Measurements from ENCODE around the gene DCLK1. TPM values are rescaled to one million over a fixed set of nuclear protein-coding genes. Genes with fewer than 3 reads are reported as not detected.

The DCLK1 gene
- total and polyA plus RNA-seq, 8 donors = 0.67 to 10.1 (median 1.7) TPM

- Histone ChIP-seq H3K27me3 (no peaks in the 10 kb centered on the region), H3K4me3 (no peak overlapping the region), H3K36me3 (no peaks in the 10 kb centered on the region), H3K27ac (no peak overlapping the region), H3K9me3 (no peaks in the 10 kb centered on the region), H3K4me1 (no peaks in the 10 kb centered on the region)
- DNase-seq = no peak
- no peak for TF ChIP-seq CTCF (IDR thresholded peaks at IDR 0.05)
- no peak for ATAC-seq
- intact Hi-C loops (cut with DNase I) = no loop called here
- no peak for FAIRE-seq
- WGBS, 2 donors = 60 to 72% methylated on average over 4 of the region's 4 CpGs
Measured at GRCh38 chr13:35906636-35907035, 224.5 kb downstream of the DCLK1 start.

GRCh38 chr13:35903075-35903474 is 228.1 kb downstream of the DCLK1 start:
- Histone ChIP-seq H3K9me3 (no peaks in the 10 kb centered on the region), H3K36me3 (no peaks in the 10 kb centered on the region), H3K4me1 (no peaks in the 10 kb centered on the region), H3K27me3 (no peaks in the 10 kb centered on the region), H3K4me3 (no peak overlapping the region), H3K27ac (no peak overlapping the region)
- DNase-seq (no peak), FAIRE-seq (no peak), ATAC-seq (no peak)
- TF ChIP-seq CTCF (IDR thresholded peaks at IDR 0.05) = no peak
- intact Hi-C loops (cut with DNase I) = no loop called here
- WGBS, 2 donors = 29 to 68% methylated on average over 1 of the region's 1 CpG

GRCh38 chr13:35898041-35898440 is 233.1 kb downstream of the DCLK1 start:
- Histone ChIP-seq H3K27me3 (no peaks in the 10 kb centered on the region), H3K27ac (no peak overlapping the region), H3K9me3 (no peaks in the 10 kb centered on the region), H3K36me3 (no peaks in the 10 kb centered on the region), H3K4me1 (no peaks in the 10 kb centered on the region), H3K4me3 (no peak overlapping the region)
- no peak for ATAC-seq
- intact Hi-C loops (cut with DNase I) = no loop called here
- DNase-seq = no peak
- FAIRE-seq = no peak
- WGBS, 2 donors = 69 to 83% methylated on average over 1 of the region's 1 CpG
- TF ChIP-seq CTCF (IDR thresholded peaks at IDR 0.05) = no peak

- H3K9me3 ChIP-seq = no peaks in the 10 kb centered on the region
- intact Hi-C loops (cut with DNase I) = no loop called here
- TF ChIP-seq CTCF (IDR thresholded peaks at IDR 0.05) = no peak
- ATAC-seq = no peak
- H3K36me3 ChIP-seq = no peaks in the 10 kb centered on the region
- no peak for DNase-seq
- no peaks in the 10 kb centered on the region for H3K27me3 ChIP-seq
- H3K27ac ChIP-seq = no peak overlapping the region
- no peak for FAIRE-seq
- WGBS, 2 donors = 75 to 76% methylated on average over 2 to 3 of the region's 3 CpGs
- no peak overlapping the region for H3K4me3 ChIP-seq
- H3K4me1 ChIP-seq = no peaks in the 10 kb centered on the region
Measured at GRCh38 chr13:35894636-35895035, 236.5 kb downstream of the DCLK1 start.

GRCh38 chr13:35892837-35893814 is 238.1 kb downstream of the DCLK1 start:
- no peak for FAIRE-seq

More at GRCh38 chr13:35892837-35893814, 238.1 kb downstream of the DCLK1 start:
- H3K36me3 ChIP-seq = no peaks in the 10 kb centered on the region
- no peak for TF ChIP-seq CTCF (IDR thresholded peaks at IDR 0.05)
- H3K9me3 ChIP-seq = no peaks in the 10 kb centered on the region
- ATAC-seq (no peak), DNase-seq (no peak)
- H3K4me1 ChIP-seq = no peaks in the 10 kb centered on the region
- WGBS, 2 donors = 36 to 38% methylated on average over 6 of the region's 6 CpGs
- intact Hi-C loops (cut with DNase I) = no loop called here
- H3K27ac ChIP-seq = no peak overlapping the region
- no peaks in the 10 kb centered on the region for H3K27me3 ChIP-seq
- no peak overlapping the region for H3K4me3 ChIP-seq

Data from pancreas (tissue), 10 donors.